Left hindlimb (tissue), 1 donor: ENCODE data around the gene HEMK1.

Experiments used
- DNase-seq: peaks from one replicate; pipeline ENCODE4 v3.0.0-alpha.2; 2018

HEMK1 gene

GRCh38 chr3:50617096-50617791, 47.9 kb downstream of the HEMK1 start, which contains the start of gene MAPKAPK3:
MAPKAPK3 (plus strand) TSS chr3:50617151; CDS start chr3:50617566, 415 bp downstream.
- DNase-seq = no peak

DNA sequence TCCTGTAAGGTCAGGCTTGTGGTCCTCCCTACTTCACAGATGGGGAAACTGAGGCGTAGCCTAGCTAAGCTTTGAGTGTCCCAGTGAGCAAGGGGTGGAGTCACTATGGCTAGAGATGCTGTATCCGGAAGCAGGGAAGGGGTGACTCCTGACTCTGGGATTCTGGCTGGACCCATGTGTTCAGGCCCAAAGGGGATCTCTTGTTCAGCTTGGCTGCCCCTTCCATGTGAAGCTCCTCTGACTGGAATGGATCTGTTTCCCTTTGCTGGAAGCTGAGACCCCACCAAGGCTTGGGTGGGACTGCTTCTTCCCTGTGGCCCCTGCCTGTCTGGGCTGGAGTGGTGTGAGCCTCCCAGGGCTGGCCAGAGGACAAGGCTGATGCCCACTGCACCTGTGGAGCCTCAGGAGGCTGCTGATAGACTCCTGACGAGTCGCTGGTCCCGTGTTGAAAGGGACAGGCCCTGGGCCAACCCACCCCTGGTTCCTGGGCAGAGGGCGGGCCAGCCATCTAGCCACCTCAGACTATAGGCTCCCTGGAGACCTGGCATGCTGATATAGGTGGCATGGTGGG, 48.7 kb downstream of the HEMK1 start:
- no peak for DNase-seq

DNA sequence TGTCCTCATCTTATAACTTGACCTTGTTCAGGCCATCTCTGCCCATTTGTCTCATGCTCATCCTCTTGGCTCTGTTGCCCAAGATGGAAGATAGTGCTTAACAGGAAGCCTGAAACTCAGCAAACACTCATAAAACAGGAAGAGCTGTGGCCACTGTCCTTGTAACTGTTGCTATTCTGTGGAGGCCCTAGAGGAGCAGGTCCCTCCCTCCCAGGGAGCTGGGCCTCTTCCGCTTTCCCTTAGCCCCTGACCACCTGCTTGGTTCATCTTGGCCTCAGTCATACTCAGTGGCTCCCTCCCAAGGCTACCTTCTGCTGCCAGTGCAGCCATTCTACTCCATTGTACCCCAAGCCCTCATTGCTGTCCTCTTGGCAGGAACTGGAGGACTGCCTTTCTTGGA, 51.1 kb downstream of the HEMK1 start:
- DNase-seq = no peak

DNA sequence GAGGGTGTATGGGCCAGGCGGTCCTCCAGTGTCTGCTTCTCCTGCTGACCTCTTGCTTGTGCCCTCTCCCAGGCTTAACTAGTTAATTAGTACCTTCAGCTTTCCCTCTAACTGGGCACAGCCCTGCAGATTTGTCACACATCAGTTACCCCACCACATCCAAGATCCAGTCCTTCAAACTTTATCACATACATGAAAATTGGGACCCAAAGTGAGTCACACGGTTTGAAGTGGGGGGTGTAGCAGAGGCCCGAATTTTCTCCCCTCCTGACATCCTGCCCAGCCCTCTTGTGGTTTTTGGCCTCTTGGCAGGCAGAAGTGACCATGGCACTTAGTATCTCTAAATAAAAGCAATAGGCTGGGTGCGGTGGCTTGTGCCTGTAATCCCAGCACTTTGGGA, 51.5 kb downstream of the HEMK1 start:
- DNase-seq = no peak

DNA sequence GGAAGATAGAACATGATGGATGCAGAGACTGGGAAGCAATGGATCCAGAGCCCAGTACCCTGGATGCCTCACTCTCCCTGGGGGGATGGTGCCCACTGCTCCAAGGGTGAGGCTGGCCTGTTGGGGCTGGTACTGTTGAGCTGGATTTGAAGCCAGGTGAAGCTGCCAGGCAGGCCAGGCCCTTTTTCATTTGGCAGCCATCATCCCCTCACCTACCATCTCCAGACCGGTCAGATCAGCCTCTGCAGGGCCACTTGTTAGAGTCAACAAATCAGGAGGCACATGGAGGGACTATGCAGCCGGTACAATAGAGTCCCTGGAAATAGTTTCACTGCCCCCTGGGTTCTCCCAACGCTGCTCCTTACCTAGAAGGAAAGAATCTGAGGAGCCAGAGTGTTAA, 53.6 kb downstream of the HEMK1 start:
- DNase-seq = no peak

- DNase-seq = no peak
These were observed 54.6 kb downstream of the HEMK1 start for GRCh38 chr3:50623840-50624474.

- no peak for DNase-seq
These were observed 55.3 kb downstream of the HEMK1 start for GRCh38 chr3:50624634-50625033.

DNA sequence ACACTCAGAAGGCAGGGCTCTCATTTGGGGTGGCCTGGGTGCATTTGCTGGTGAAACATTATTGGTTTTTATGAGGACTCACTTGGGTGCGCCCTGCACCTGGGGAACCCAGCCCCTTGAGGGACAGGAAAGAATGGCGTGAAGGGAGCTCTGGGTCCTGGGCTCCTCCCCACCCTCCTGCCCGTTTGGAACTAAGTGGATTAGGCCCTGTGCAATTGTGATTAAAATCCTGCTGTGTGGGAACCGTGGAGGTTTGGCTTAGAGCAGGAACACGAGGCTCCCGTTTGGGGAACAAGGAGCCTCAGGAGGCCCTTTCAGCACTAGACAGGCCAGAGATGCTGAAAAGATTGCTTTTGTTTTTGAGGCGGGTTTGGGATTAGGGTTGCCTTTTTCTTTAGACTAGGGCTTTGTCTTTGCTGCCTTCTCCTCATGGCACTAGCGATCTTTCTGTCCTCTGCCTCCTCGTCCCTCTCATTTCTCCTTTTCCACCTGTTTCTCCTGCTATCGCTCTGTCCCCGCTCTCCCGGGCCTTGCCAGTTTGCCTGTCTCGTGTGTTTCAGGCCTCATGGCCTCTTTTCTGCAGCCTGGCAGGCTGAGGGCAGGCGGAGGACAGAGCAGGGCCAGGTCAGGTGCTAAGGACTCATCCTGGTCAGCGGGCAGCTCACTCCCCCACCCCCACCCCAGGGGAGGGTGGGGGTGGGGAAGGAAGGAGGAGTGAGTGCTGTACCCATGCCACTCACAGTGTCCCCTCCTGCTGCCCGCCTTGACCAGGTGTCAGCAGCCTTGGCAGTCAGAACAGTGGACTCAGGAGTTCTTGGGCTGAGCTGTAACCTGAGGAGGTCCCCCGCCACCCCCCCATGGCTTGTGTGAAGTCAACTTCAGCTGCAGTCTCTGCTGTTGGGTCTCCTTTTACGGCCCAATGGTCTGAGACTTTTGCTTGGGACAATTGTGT, 56.2 kb downstream of the HEMK1 start:
- DNase-seq = no peak

DNA sequence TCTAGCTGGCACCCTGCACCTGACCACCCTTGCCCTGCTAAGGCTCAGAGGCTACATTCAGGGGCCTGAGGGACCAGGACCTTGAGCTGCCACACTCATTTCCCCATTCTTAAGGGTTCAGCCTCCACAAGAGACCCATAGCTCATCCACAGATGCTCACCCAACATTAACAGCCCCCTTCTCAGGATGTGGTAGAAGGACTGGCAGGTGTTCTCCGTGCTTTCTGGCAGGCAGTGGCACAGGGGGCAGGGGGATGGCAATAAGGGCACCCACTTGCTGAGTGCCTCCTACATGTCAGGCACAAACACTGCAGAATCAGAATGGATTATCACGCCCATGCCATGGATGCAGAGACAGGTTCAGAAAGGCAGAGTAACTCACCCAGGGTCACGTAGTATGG, 57.1 kb downstream of the HEMK1 start:
- DNase-seq = no peak

GRCh38 chr3:50627407-50628051, 58.2 kb downstream of the HEMK1 start:
- DNase-seq = no peak

GRCh38 chr3:50628601-50629000, 59.3 kb downstream of the HEMK1 start:
- DNase-seq = no peak

DNA sequence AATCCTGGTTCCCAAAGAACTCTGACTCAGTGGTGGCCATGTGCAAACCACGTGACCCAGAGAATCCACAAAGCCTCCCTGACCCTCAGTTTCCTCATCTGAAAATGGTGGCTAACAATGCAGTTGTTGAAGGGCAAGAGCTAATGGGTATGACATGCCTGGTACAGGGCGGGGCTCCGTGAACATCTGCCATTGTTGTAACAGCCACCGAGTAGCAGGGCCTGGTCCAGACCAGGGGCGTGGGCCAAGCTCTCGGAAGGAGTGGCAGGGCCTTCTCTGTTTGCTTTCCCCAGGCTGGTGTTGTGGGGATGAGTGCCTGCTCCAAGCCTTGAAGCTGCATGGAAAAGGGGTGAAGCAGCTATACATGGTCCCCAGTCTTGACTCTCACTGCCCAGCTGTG, 61.1 kb downstream of the HEMK1 start:
- DNase-seq = no peak

- no peak for DNase-seq
These were observed 61.6 kb downstream of the HEMK1 start for GRCh38 chr3:50630877-50631276.

DNA sequence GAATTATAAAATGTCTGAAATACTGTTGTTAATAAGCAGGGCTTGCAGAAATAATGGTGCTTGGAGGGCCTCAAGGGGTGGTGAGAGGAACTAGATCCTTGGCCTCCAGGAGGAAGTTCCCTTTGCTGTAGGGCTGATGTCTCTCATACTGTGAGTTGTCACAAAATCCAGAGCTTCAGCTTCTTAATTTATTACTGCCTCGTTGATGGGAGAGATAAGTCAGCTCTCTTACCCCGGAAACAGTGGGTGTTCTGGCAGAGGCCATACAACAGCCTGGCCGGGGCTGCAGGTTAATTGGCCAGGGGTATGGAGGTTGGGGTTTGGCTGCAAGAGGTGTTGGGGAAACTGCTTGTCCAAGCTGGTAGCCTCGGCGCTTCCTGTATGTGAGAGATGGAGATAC, 63.1 kb downstream of the HEMK1 start:
- no peak for DNase-seq

- DNase-seq = no peak
These were observed 64.0 kb downstream of the HEMK1 start for GRCh38 chr3:50633230-50633790.

- DNase-seq = no peak
These were observed 65.7 kb downstream of the HEMK1 start for GRCh38 chr3:50635066-50635465.

- no peak for DNase-seq
These were observed 67.7 kb downstream of the HEMK1 start for GRCh38 chr3:50637011-50637410.

GRCh38 chr3:50637945-50638344, 68.6 kb downstream of the HEMK1 start:
- DNase-seq = no peak

DNA sequence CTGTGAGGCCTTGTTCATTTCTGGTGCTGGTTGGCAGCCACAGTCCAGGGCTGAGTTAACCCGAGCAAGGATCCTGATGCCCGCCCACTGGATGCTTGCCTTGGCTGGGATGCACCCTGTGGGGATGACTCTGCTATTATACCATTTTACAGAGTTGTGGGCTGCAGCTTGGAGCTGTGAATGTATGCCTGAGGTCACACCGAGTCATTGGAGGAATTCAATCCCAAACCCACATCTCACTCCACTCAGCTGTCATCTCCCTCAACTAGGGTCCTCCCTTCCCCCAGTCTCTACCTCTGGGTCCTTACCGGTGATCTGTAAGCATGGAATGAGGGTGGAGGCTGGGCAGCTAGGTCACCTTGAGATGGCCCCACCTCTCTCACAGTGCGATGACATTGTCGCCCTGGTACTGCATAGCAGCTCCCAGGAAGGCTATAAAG, 69.8 kb downstream of the HEMK1 start:
- DNase-seq = no peak

- no peak for DNase-seq
These were observed 73.1 kb downstream of the HEMK1 start for GRCh38 chr3:50642382-50642781.

GRCh38 chr3:50644561-50644960, 75.2 kb downstream of the HEMK1 start:
- DNase-seq = no peak

- DNase-seq = no peak
These were observed 76.1 kb downstream of the HEMK1 start for GRCh38 chr3:50645378-50645777.
